Lung (tissue), 12 donors: ENCODE results near the gene GBP4. TPM values are rescaled to one million over a fixed set of nuclear protein-coding genes. Genes with fewer than 3 reads are reported as not detected.

ENCODE experiments used
- ATAC-seq: fragments of 200-7000 bp; cut with Tn5 transposase; one replicate; pipeline ENCODE4 v1.9.1; 2020; ENCODE audit warnings: moderate number of reproducible peaks; ENCODE audit not compliant: insufficient read depth, low FRiP score
- DNase-seq, 3 donors: peaks; one replicate each; pipeline ENCODE4 v3.0.0-alpha.2; 2013 to 2017
- H3K27ac ChIP-seq, 2 donors: one replicate each; pipeline ENCODE4 v1.5.1; 2013; ENCODE audit warnings: mild to moderate bottlenecking in 2 of 2, moderate library complexity in 2 of 2, control low read depth in 1 of 2, inconsistent platforms in 1 of 2, low read depth in 1 of 2, low read length in 1 of 2
- H3K27me3 ChIP-seq, 3 donors: one replicate each; pipeline ENCODE4 v1.5.1; 2013; ENCODE audit warnings: low read length in 2 of 3; ENCODE audit not compliant: control insufficient read depth in 3 of 3, insufficient read depth in 3 of 3
- H3K36me3 ChIP-seq, 4 donors: one replicate each; pipeline ENCODE4 v1.5.1; 2013; ENCODE audit warnings: low read length in 4 of 4, mild to moderate bottlenecking in 1 of 4, moderate library complexity in 1 of 4; ENCODE audit not compliant: control insufficient read depth in 4 of 4, insufficient read depth in 4 of 4
- H3K4me1 ChIP-seq, 5 donors: one replicate each; pipeline ENCODE4 v1.5.1; 2013; ENCODE audit warnings: low read length in 5 of 5, mild to moderate bottlenecking in 2 of 5, moderate library complexity in 1 of 5; ENCODE audit not compliant: control insufficient read depth in 5 of 5, insufficient read depth in 5 of 5
- H3K4me3 ChIP-seq: one replicate; pipeline ENCODE4 v1.5.1; 2013; ENCODE audit warnings: mild to moderate bottlenecking, control low read depth, moderate library complexity
- H3K9ac ChIP-seq, 2 donors: one replicate each; pipeline ENCODE4 v1.5.1; 2013; ENCODE audit warnings: low read length in 2 of 2, control low read depth in 1 of 2; ENCODE audit not compliant: insufficient read depth in 1 of 2
- H3K9me3 ChIP-seq, 4 donors: one replicate each; pipeline ENCODE4 v1.5.1; 2013; ENCODE audit warnings: low read length in 3 of 4, mild to moderate bottlenecking in 1 of 4, moderate library complexity in 1 of 4; ENCODE audit not compliant: control insufficient read depth in 4 of 4, insufficient read depth in 3 of 4
- CTCF ChIP-seq: IDR thresholded peaks from 2 replicates; pipeline ENCODE4 v1.5.1; 2012; ENCODE audit warnings: mild to moderate bottlenecking; ENCODE audit errors: control extremely low read depth, extremely low read depth
- WGBS, 2 donors: extraction: QIAGEN DNeasy Blood & Tissue Kit; methylation state at CpG; one replicate each; pipeline ENCODE4 v1.1.7; 2013; 5-methylcytosine and 5-hydroxymethylcytosine counted together
- polyA plus RNA-seq, 2 donors: library from polyadenylated mRNA; stranded (reverse); fragments of 200-250 nt; gene quantifications; one replicate each; pipeline ENCODE4 v1.2.1, GENCODE V29; 2013
- total RNA-seq, 2 donors: library from RNA; depleted of rRNA in 1 of 2; stranded (reverse); fragments of >200 nt in 1 of 2; gene quantifications; one replicate each; pipeline ENCODE4 v1.2.1, GENCODE V29; 2014 to 2021
- donor health status: control.
- donor health status: control.
- donor health status: Bipolar disorder and iron deficiency.
- donor health status: healthy.
- donor health status: DM: yes; HTN: yes; CAD: no.

GBP4 gene
- total and polyA plus RNA-seq, 4 donors = 13.5 to 24.1 (median 17.5) TPM

- no peak for TF ChIP-seq CTCF
- no peaks in the 10 kb centered on the region for H3K36me3 ChIP-seq
- no peaks in the 10 kb centered on the region for H3K4me1 ChIP-seq
- WGBS, 2 donors = 83 to 86% methylated on average over 1 of the region's 1 CpG
- ATAC-seq (no peak), DNase-seq (peak in 1 of 3 donors; percentile 5)
- no peak overlapping the region for H3K9ac ChIP-seq
- H3K4me3 ChIP-seq = no peak overlapping the region
- H3K27me3 ChIP-seq = no peaks in the 10 kb centered on the region
- no peak overlapping the region for H3K27ac ChIP-seq
- peaks cover 0 to 5% (median 0%) of the 10 kb centered on the region in 4 donors for H3K9me3 ChIP-seq
Observed at GRCh38 chr1:89213347-89213746, 14.6 kb upstream of the GBP4 start.

- ATAC-seq = no peak
- 100% methylated on average over 1 of the region's 1 CpG for WGBS, 2 donors
Observed at GRCh38 chr1:89211035-89211634, 12.4 kb upstream of the GBP4 start.

GRCh38 chr1:89206373-89206772, 7.6 kb upstream of the GBP4 start:
- ATAC-seq (no peak), DNase-seq (no peak)
- no peaks in the 10 kb centered on the region for H3K27me3 ChIP-seq
- 75 to 84% methylated on average over 3 of the region's 3 CpGs for WGBS, 2 donors
- peaks cover 0 to 6% (median 4%) of the 10 kb centered on the region in 4 donors for H3K9me3 ChIP-seq
- H3K27ac ChIP-seq = no peak overlapping the region
- no peak overlapping the region for H3K4me3 ChIP-seq
- TF ChIP-seq CTCF = no peak
- no peaks in the 10 kb centered on the region for H3K36me3 ChIP-seq
- H3K4me1 ChIP-seq = peaks cover 0 to 2% (median 0%) of the 10 kb centered on the region in 5 donors
- H3K9ac ChIP-seq = no peak overlapping the region

More at GRCh38 chr1:89211035-89211634, 12.4 kb upstream of the GBP4 start:
- DNase-seq = no peak
- Histone ChIP-seq H3K9me3 (no peaks in the 10 kb centered on the region), H3K27ac (no peak overlapping the region), H3K9ac (no peak overlapping the region), H3K4me3 (no peak overlapping the region), H3K27me3 (no peaks in the 10 kb centered on the region), H3K36me3 (no peaks in the 10 kb centered on the region), H3K4me1 (no peaks in the 10 kb centered on the region)
- no peak for TF ChIP-seq CTCF

GRCh38 chr1:89203166-89203565, 4.4 kb upstream of the GBP4 start:
- peaks cover 0 to 1% (median 0%) of the 10 kb centered on the region in 3 donors for H3K27me3 ChIP-seq
- H3K4me1 ChIP-seq = peaks cover 1 to 19% (median 4%) of the 10 kb centered on the region in 5 donors
- no peaks in the 10 kb centered on the region for H3K36me3 ChIP-seq
- no peak overlapping the region for H3K9ac ChIP-seq
- 96 to 98% methylated on average over 1 of the region's 1 CpG for WGBS, 2 donors
- TF ChIP-seq CTCF = no peak
- H3K27ac ChIP-seq = no peak overlapping the region
- ATAC-seq (no peak), DNase-seq (no peak)
- peaks cover 0 to 6% (median 4%) of the 10 kb centered on the region in 4 donors for H3K9me3 ChIP-seq
- no peak overlapping the region for H3K4me3 ChIP-seq
